NCI-H2196 treated with DMSO at 0.1 percent for 48 hours (cell line): ENCODE results near the gene ZBTB43.

Experiments
- DNase-seq: peaks from one replicate; lab custom pipeline; 2025; ENCODE audit not compliant: unreplicated experiment; lab: John Stamatoyannopoulos, UW

The ZBTB43 gene

GRCh38 chr9:126827227-126827626, 22.4 kb downstream of the ZBTB43 start:
- DNase-seq, result no peak

- DNase-seq, result no peak
These were observed 24.2 kb downstream of the ZBTB43 start for GRCh38 chr9:126829035-126829434.

- DNase-seq, result no peak
These were observed 26.0 kb downstream of the ZBTB43 start for GRCh38 chr9:126830827-126831226.

- no peak for DNase-seq
These were observed 27.6 kb downstream of the ZBTB43 start for GRCh38 chr9:126832440-126832839.

- no peak for DNase-seq
These were observed 28.2 kb downstream of the ZBTB43 start for GRCh38 chr9:126833020-126833419.

GRCh38 chr9:126833710-126834345, 29.0 kb downstream of the ZBTB43 start:
- DNase-seq, result no peak

GRCh38 chr9:126834672-126835071, 29.8 kb downstream of the ZBTB43 start:
- no peak for DNase-seq

GRCh38 chr9:126836216-126836615, 31.4 kb downstream of the ZBTB43 start:
- no peak for DNase-seq

- no peak for DNase-seq
These were observed 33.4 kb downstream of the ZBTB43 start for GRCh38 chr9:126838055-126838811.

GRCh38 chr9:126838895-126839294, 34.1 kb downstream of the ZBTB43 start:
- DNase-seq, result no peak

GRCh38 chr9:126839301-126839700, 34.5 kb downstream of the ZBTB43 start:
- no peak for DNase-seq

- DNase-seq, result no peak
These were observed 37.5 kb downstream of the ZBTB43 start for GRCh38 chr9:126842220-126842842.

GRCh38 chr9:126842977-126843799, 38.3 kb downstream of the ZBTB43 start:
- DNase-seq, result no peak

- DNase-seq, result no peak
These were observed 39.2 kb downstream of the ZBTB43 start for GRCh38 chr9:126844085-126844484.

- no peak for DNase-seq
These were observed 42.2 kb downstream of the ZBTB43 start for GRCh38 chr9:126847051-126847450.

GRCh38 chr9:126849591-126850225, 44.9 kb downstream of the ZBTB43 start:
- DNase-seq, result no peak

GRCh38 chr9:126851286-126851880, 46.5 kb downstream of the ZBTB43 start:
- no peak for DNase-seq

GRCh38 chr9:126852086-126852688, 47.3 kb downstream of the ZBTB43 start:
- no peak for DNase-seq

GRCh38 chr9:126853667-126854066, 48.8 kb downstream of the ZBTB43 start:
- DNase-seq, result no peak

- no peak for DNase-seq
These were observed 49.9 kb downstream of the ZBTB43 start for GRCh38 chr9:126854734-126855133.
